NCI-H69 (cell line): ENCODE results near the gene FGD2.
"Not testable (repeated sequence)": the region's sequence is repeated elsewhere in the genome, so short reads cannot be mapped to it uniquely, and the experiment has no call there.

ENCODE experiments used
- DNase-seq: peaks from one replicate; lab custom pipeline; 2025; lab: John Stamatoyannopoulos, UW

Gene FGD2

DNA sequence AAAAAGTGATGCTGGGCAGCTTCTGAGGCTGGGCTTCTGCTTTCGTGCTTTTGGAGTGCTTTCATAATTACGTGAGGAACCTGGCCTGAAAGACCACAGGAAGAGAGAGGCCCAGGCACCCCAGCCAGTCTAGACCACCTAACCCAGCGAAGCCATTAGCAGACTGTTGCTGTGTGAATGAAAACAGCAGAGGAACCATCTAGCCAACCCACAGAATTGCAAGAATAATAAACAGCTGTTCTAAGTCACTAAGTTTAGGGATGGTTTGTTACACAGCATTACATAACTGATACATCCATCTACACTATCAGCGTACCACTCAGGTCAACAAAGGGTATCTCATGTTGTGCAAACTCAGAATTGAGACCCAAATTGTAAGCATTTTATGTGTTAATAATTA, 34.5 kb downstream of the FGD2 start:
- no peak for DNase-seq

DNA sequence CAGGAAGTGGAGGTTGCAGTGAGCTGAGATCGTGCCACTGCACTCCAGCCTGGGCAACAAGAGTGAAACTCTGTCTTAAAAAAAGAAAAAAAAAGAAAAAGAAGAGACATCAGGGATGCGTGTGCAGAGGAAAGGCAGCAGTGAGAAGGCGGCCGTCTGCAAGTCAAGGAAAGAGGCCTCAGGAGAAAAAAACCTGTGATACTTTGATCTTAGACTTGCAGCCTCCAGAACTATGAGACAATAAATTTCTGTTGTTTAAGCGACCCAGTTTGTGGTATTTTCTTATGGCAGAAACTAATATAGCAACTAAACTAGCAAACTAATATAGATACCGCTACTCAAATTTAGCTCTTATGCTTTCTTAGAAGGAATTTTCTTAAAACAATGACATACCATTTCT, 36.1 kb downstream of the FGD2 start:
- DNase-seq, result no peak

- DNase-seq, result no peak
Measured at GRCh38 chr6:37042150-37042549, 36.7 kb downstream of the FGD2 start.

DNA sequence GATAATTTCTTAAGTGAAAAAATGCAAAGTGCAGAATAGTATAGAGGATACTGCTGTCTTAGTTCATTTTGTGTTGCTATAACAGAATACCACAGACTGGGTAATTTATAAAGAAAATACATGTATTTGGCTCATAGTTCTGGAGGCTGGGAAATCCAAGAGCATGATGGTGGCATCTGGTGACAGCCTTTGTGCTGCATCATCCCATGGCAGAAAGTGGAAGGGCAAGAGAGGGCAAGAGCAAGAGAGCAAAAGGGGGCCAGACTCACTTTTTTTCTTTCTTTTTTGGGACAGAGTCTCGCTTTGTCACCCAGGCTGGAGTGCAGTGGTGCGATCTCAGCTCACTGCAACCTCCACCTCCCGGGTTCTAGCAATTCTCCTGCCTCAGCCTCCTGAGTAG, 37.6 kb downstream of the FGD2 start:
- not testable (repeated sequence) for DNase-seq

DNA sequence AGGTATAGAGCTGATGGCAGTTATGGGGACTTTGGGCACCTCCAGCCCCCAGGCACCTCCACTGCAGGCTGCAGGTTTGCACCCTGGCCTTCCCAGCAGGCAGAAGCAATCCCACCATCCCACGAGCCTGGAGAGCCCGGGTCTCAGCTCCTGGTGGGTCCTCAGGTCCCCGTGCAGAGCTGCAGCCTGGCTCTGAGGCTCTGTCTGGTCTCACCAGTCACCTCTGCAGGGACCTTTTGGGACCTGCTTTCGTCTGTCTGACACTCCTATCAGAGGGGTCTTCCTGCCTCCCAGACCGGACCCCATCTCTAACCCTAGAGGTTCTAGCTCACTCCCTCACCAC, 41.9 kb downstream of the FGD2 start:
- DNase-seq, result no peak

- DNase-seq, result no peak
Measured at GRCh38 chr6:37047689-37048402, 42.4 kb downstream of the FGD2 start.

DNA sequence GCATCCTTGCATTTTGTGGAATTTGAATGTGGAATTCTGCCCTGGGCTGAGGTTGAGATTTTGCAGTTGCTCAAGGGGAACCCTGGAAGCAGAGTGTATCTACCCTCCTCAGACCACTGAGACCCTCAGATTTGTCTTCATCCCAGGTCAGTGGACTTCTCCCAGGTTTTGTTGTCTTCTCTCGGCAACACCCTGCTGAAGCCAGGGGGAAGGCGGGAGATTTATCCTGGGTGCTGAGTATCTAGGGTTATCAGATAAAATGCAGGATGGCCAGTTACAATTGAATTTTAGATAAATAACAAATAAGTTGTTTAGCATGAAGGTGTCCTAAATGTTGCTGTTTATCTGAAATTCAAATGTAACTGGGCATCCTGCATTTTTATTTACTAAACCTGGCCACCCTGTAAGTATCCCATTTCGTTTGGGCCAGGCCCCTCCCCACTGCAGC, 43.0 kb downstream of the FGD2 start:
- no peak for DNase-seq

- DNase-seq, result no peak
Measured at GRCh38 chr6:37048851-37049757, 43.6 kb downstream of the FGD2 start.

DNA sequence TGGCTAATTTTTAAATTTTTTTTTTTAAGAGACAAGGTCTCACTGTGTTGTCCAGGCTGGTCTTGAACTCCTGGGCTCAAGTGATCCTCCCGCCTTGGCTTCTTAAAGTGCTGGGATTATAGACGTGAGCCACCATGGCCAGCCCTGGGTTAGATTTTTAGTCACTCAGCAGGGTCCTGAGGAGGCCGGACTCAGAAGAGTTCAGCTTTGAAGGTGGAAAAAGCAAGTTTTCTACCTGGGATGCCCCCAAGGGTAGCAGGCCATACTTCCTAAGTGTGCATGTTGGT, 44.2 kb downstream of the FGD2 start:
- DNase-seq, result no peak

DNA sequence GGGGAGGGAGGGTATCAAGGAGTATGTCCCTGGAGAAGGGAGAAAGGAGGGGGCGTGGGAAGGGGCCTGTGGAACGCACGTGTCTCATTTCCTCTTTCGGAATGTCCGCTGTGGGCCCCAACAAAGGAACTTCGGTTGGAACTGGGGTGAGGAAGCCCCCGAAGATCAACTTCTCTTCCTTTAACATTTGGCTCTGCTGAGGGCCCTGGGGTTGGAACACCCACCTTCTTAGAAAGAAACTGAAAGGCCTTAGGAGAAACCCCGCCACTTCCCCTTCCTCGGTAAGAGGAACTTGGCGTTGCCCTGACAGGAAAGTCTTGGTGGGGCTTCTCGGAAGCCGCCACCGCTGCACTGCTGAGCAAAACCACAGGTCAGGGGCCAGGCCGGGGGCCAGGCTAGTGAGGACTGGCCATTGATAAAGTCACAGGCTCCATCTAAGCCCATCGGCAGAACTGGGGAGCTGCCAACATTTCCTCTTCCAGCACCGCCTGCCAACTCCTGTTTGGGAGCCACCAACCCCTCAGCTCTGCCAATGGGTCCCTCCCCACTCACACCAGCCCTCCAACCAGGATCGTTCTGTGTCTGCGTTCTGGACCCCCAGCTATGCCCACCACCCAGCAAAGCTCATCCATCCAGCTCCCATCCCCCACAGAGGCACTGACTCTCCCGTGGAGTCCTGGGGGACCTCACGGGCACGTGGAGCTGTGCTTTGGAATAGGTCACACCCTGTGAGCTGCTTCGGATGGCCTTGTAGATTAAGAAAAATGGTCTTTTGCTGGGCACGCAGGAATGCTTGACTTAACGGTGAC, 44.8 kb downstream of the FGD2 start:
- no peak for DNase-seq

DNA sequence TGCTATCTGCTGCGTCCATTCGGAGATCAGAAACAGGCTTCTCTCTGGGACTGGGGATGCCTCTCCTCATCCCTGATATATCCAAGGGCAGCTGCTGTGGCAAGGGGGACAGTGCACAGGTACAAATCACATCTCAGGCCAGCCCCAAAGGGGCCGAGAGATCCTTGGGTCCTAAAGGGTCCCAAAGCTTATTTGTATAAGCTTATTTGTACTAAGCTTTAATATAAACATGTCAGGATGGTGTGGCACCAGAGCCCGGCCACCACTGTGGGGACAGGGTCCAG, 45.3 kb downstream of the FGD2 start:
- no peak for DNase-seq

- DNase-seq, result peak; percentile 86
Measured at GRCh38 chr6:37051138-37052026, 45.9 kb downstream of the FGD2 start.

DNA sequence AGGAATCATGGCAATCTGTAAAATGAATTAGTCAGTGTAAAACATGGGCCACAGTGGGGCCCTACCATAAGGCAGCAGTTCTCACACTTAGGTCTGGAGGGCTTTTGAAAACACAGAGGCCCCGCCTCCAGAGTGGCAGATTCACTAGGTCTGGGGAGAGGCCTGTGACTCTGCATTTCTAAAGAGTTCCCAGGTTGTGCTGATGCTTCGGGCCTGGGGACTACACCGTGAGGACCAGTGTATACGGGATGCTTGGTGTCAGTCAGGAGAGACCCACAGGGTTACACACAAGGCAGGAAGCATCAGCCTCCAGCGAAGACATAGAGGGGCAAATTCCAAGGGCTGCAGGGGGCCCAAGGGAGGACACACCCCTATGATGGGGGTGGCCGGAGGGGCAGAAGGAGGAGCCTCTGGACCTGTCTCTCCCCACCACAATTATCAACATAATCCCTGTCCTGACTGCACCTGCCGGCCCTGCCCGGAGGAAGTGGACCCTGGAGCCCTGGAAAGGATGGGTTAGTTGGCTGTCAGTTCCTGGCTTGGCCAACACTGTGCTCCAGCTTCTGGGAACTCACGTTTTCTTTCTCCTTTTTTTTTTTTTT, 46.7 kb downstream of the FGD2 start:
- DNase-seq, result peak; percentile 32

- DNase-seq, result no peak
Measured at GRCh38 chr6:37053683-37054082, 48.2 kb downstream of the FGD2 start.

- no peak for DNase-seq
Measured at GRCh38 chr6:37054171-37054570, 48.7 kb downstream of the FGD2 start.

GRCh38 chr6:37054580-37054979, 49.1 kb downstream of the FGD2 start:
- DNase-seq, result no peak

- no peak for DNase-seq
Measured at GRCh38 chr6:37056112-37056403, 50.6 kb downstream of the FGD2 start.

DNA sequence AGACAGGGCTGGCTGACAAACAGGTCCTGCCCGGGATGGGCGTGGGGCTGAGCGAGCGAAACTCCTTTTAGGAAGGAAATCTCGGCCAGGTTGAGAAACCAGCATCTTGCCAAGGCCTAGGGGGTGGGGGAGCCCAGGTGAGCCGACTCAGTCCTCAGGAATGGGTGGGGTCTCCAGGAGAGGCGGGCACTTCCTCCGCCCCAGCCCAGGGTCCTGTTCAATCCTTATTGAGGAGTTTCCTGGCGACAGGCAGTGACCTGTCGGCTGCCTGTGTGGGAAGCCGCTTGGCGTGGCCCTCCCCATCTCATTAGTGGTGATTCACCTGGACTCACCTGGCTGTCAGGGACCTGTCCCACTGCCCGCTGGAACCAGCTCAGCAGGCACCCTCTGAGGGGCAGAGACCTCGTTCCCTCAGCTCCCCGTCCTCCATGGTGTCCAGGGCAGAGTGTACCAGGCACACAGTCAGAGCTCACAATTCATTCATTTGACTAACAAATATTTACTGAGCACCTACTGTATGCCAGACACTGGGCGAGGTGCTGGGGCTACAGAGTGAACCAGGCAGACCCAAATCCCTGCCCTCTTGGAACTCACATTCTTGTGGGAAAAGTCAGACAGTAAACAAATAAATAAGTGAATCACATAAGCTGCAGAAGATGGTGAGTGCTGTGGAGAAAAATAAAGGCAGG, 51.1 kb downstream of the FGD2 start:
- no peak for DNase-seq

- DNase-seq, result no peak
Measured at GRCh38 chr6:37057128-37057471, 51.6 kb downstream of the FGD2 start.

GRCh38 chr6:37057678-37058077, 52.2 kb downstream of the FGD2 start:
- DNase-seq, result no peak

- no peak for DNase-seq
Measured at GRCh38 chr6:37058084-37058586, 52.7 kb downstream of the FGD2 start.
